Thymus (tissue), 11 donors: Measurements from ENCODE around the gene ZNF33A. TPM values are rescaled to one million over a fixed set of nuclear protein-coding genes. Genes with fewer than 3 reads are reported as not detected.
"Not testable (repeated sequence)": the region's sequence is repeated elsewhere in the genome, so short reads cannot be mapped to it uniquely, and the experiment has no call there.

Source experiments
- DNase-seq, 9 donors: peaks; one replicate each; pipeline ENCODE4 v3.0.0-alpha.2; 2013; ENCODE audit warnings: low spot score in 9 of 9, low read depth in 6 of 9, missing footprints in 1 of 9
- H3K27ac ChIP-seq, 2 donors: one replicate each; pipeline ENCODE4 v1.5.1; 2013; ENCODE audit warnings: control low read depth in 1 of 2, low read depth in 1 of 2, low read length in 1 of 2, mild to moderate bottlenecking in 1 of 2, moderate library complexity in 1 of 2
- H3K27me3 ChIP-seq, 2 donors: one replicate each; pipeline ENCODE4 v1.5.1; 2013; ENCODE audit warnings: low read length in 1 of 2; ENCODE audit not compliant: control insufficient read depth in 2 of 2, insufficient read depth in 1 of 2
- H3K36me3 ChIP-seq, 2 donors: one replicate each; pipeline ENCODE4 v1.5.1; 2013; ENCODE audit warnings: low read length in 1 of 2, mild to moderate bottlenecking in 1 of 2, moderate library complexity in 1 of 2; ENCODE audit not compliant: control insufficient read depth in 2 of 2, insufficient read depth in 2 of 2
- H3K4me1 ChIP-seq, 2 donors: one replicate each; pipeline ENCODE4 v1.5.1; 2013; ENCODE audit warnings: low read length in 2 of 2; ENCODE audit not compliant: control insufficient read depth in 2 of 2, insufficient read depth in 2 of 2
- H3K4me3 ChIP-seq, 2 donors: one replicate each; pipeline ENCODE4 v1.5.1; 2013; ENCODE audit warnings: low read length in 2 of 2, control low read depth in 1 of 2, mild to moderate bottlenecking in 1 of 2
- H3K9me3 ChIP-seq, 2 donors: one replicate each; pipeline ENCODE4 v1.5.1; 2013; ENCODE audit warnings: low read length in 1 of 2, mild to moderate bottlenecking in 1 of 2; ENCODE audit not compliant: control insufficient read depth in 2 of 2, insufficient read depth in 1 of 2
- WGBS: extraction: QIAGEN DNeasy Blood & Tissue Kit; methylation state at CpG from one replicate; pipeline ENCODE4 v1.1.7; 2013; 5-methylcytosine and 5-hydroxymethylcytosine counted together
- polyA plus RNA-seq: library from polyadenylated mRNA; stranded (reverse); fragments of 200-250 nt; gene quantifications from one replicate; pipeline ENCODE4 v1.2.3, GENCODE V29; 2013
- total RNA-seq: library from RNA; stranded (reverse); fragments of 120-200 nt; gene quantifications from one replicate; pipeline ENCODE4 v1.2.4, GENCODE V29; 2013
- donor health status: healthy.

ZNF33A gene
- total and polyA plus RNA-seq, 2 donors, result 14.0 to 20.8 TPM

DNA sequence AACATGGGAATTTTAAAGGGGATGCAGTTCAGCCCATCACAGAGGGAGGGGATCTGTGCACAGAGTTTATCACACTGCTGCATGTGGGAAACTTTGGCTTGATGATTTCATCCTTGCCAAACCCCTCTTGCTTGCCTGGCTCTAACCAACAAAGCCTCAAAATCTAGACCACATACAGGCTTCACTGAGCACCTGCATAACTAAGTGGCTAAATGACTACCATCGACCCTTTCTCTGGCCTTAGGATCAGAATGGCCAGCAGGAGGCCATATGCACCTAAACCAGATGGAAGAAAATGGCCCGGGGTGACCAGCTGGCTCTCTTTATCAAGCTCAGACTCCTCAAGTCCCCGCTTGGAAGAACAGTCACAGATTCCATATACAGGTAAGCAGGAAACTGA lies 18.4 kb upstream of the ZNF33A start:
- H3K9me3 ChIP-seq, result no peaks in the 10 kb centered on the region
- no peaks in the 10 kb centered on the region for H3K4me1 ChIP-seq
- no peaks in the 10 kb centered on the region for H3K27me3 ChIP-seq
- H3K27ac ChIP-seq, result no peak overlapping the region
- no peaks in the 10 kb centered on the region for H3K36me3 ChIP-seq
- no peak overlapping the region for H3K4me3 ChIP-seq
- 78% methylated on average over 3 of the region's 3 CpGs for WGBS
- DNase-seq, result no peak

- H3K27me3 ChIP-seq, H3K27ac ChIP-seq, H3K4me1 ChIP-seq, H3K9me3 ChIP-seq, H3K36me3 ChIP-seq, DNase-seq, H3K4me3 ChIP-seq: not testable (repeated sequence)
- 82% methylated on average over 2 of the region's 3 CpGs for WGBS
Measured at GRCh38 chr10:37998920-37999319, 11.6 kb upstream of the ZNF33A start.

GRCh38 chr10:38000474-38000873 lies 10.0 kb upstream of the ZNF33A start:
- not testable (repeated sequence) for DNase-seq, H3K4me3 ChIP-seq, H3K9me3 ChIP-seq, H3K27ac ChIP-seq, H3K4me1 ChIP-seq, H3K27me3 ChIP-seq, H3K36me3 ChIP-seq
- 97% methylated on average over 1 of the region's 1 CpG for WGBS

- Histone ChIP-seq H3K4me1 (no peaks in the 10 kb centered on the region), H3K27ac (no peak overlapping the region), H3K27me3 (no peaks in the 10 kb centered on the region), H3K9me3 (peaks cover 0 to 2% of the 10 kb centered on the region in 2 donors), H3K4me3 (no peak overlapping the region), H3K36me3 (no peaks in the 10 kb centered on the region)
- DNase-seq, result no peak
- WGBS, result 99% methylated on average over 6 of the region's 6 CpGs
Measured at GRCh38 chr10:38003026-38003425, 7.4 kb upstream of the ZNF33A start.

DNA sequence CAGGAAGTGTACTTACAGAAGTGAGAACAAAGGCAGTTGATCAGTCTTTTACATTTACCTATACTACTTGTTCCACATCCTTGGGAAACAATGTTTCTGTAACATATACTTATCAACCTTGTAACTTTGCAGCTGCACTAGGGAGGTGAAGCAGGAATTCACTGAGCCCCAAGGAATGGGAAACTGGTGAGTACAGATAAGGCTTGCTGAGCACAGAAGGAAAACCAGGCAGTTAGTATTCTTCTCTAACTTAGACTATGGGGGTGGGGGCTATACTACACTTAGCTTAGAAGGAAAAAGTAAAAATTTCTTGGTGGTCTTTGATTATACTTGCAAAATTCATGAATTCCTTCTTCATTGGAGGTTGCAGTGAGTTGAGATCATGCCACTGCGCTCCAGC lies 6.9 kb upstream of the ZNF33A start:
- peaks cover 0 to 2% of the 10 kb centered on the region in 2 donors for H3K9me3 ChIP-seq
- DNase-seq, result no peak
- no peak overlapping the region for H3K27ac ChIP-seq
- H3K36me3 ChIP-seq, result no peaks in the 10 kb centered on the region
- H3K27me3 ChIP-seq, result no peaks in the 10 kb centered on the region
- 98% methylated on average over 1 of the region's 1 CpG for WGBS
- no peaks in the 10 kb centered on the region for H3K4me1 ChIP-seq
- no peak overlapping the region for H3K4me3 ChIP-seq

DNA sequence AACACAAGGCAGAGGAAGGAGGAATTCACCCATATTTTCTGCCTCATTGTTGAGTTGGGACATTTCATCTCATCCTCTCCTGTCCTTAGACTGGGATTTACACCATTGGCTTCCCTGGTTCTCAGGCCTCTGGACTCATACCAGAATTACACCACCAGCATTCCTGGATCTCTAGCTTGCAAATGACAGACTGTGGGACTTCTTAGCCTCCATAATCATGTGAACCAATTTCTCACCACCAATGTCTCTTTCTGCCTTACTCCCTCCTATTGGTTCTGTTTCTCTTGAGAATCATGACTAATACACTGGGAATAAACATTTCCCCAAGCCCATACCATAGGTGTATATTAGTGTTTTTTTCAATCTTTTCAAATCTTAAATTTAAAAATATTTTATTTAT lies 2.9 kb upstream of the ZNF33A start:
- Histone ChIP-seq H3K36me3 (peaks cover 0 to 1% of the 10 kb centered on the region in 2 donors), H3K4me3 (no peak overlapping the region), H3K9me3 (no peaks in the 10 kb centered on the region), H3K27ac (no peak overlapping the region), H3K27me3 (no peaks in the 10 kb centered on the region), H3K4me1 (peaks cover 0 to 5% of the 10 kb centered on the region in 2 donors)
- DNase-seq, result no peak

DNA sequence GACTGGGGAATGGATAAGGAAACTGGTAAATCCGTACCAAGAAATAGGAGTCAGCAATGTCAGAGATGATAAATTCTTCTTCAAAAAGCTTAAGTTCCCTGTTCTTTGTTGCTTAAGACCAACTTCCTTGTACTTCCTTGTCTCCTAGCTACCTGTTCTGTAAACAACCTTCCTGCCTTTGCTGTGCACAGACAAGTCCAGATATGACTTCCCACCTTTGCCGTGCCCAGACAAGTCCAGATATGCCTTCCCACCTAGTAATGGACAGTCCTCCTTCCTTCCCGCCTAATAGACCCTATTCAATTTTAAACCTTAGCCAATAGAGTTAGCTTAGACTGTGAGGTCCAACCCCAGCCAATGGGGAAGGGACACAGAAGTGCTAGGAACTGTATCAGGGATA lies 2.5 kb upstream of the ZNF33A start:
- H3K27ac ChIP-seq, result no peak overlapping the region
- DNase-seq, result no peak
- H3K27me3 ChIP-seq, result no peaks in the 10 kb centered on the region
- WGBS, result 72% methylated on average over 3 of the region's 3 CpGs
- no peaks in the 10 kb centered on the region for H3K9me3 ChIP-seq
- H3K4me1 ChIP-seq, result peaks cover 0 to 5% of the 10 kb centered on the region in 2 donors
- peaks cover 0 to 4% of the 10 kb centered on the region in 2 donors for H3K36me3 ChIP-seq
- H3K4me3 ChIP-seq, result no peak overlapping the region

DNA sequence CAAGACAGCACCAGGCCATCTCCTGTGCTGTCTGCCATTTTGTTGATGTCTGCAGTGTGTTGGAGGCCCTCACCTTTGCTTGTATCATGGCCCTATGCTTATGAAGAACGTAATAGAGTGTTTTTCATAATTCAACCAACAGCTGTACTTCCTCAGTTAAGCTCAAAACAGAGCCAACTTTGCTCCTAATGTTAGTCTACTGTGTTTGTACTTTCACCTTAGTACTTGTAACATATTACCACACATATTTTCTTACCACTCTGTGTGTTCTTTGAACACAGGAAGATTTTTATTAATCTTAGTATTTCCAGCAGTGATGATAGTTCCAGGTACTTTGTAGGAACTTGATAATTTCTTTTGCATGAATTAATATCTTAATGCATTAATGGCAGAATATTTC lies 5.9 kb downstream of the ZNF33A start:
- H3K27me3 ChIP-seq, result no peaks in the 10 kb centered on the region
- no peak for DNase-seq
- 95% methylated on average over 1 of the region's 1 CpG for WGBS
- H3K4me3 ChIP-seq, result no peak overlapping the region
- H3K27ac ChIP-seq, result no peak overlapping the region
- H3K9me3 ChIP-seq, result peaks cover 0 to 2% of the 10 kb centered on the region in 2 donors
- H3K4me1 ChIP-seq, result peaks cover 0 to 4% of the 10 kb centered on the region in 2 donors
- H3K36me3 ChIP-seq, result peaks cover 33 to 60% of the 10 kb centered on the region in 2 donors

GRCh38 chr10:38019124-38019523 lies 8.6 kb downstream of the ZNF33A start:
- DNase-seq, H3K4me3 ChIP-seq, H3K27me3 ChIP-seq, H3K27ac ChIP-seq, H3K4me1 ChIP-seq, H3K9me3 ChIP-seq: not testable (repeated sequence)
- H3K36me3 ChIP-seq, result peaks cover 29 to 54% of the 10 kb centered on the region in 2 donors
- WGBS, result 71% methylated on average over 4 of the region's 4 CpGs

DNA sequence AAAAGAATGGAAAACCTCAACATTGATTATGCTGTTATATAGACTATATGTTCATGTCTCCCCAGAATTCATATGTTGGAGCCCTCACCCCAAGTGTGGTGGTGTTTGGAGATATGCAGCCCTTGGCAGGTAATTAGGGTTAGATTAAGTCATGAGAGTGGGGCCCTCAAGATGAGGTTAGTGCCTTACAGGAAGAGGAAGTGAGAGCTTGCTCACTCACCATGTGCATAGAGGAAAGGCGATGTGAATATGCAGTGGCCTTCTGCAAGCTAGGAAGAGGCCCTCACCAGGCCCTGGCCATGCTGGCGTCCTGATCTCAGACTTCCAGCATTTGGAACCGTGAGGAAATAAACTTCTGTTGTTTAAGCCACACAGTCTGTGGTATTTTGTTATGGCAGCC lies 14.8 kb downstream of the ZNF33A start:
- H3K9me3 ChIP-seq, result no peaks in the 10 kb centered on the region
- H3K4me3 ChIP-seq, result no peak overlapping the region
- no peaks in the 10 kb centered on the region for H3K27me3 ChIP-seq
- DNase-seq, result no peak
- H3K4me1 ChIP-seq, result no peaks in the 10 kb centered on the region
- 95% methylated on average over 3 of the region's 3 CpGs for WGBS
- peaks cover 24 to 46% of the 10 kb centered on the region in 2 donors for H3K36me3 ChIP-seq
- H3K27ac ChIP-seq, result no peak overlapping the region
